Spleen (tissue), 11 donors: ENCODE results near the gene CD58. TPM values are rescaled to one million over a fixed set of nuclear protein-coding genes. Genes with fewer than 3 reads are reported as not detected.

ENCODE experiments used
- DNase-seq: peaks from one replicate; pipeline ENCODE4 v3.0.0-alpha.2; 2020
- H3K27ac ChIP-seq, 8 donors: fragments of 200-600 bp; sonication (generic) in 7 of 8; 1 replicate in 4 of 8; 2 replicates in 4 of 8; pipeline versions ENCODE4 v1.5.0 to v1.8.0; 2016 to 2021; ENCODE audit warnings: inconsistent platforms in 4 of 8, mild to moderate bottlenecking in 4 of 8, moderate library complexity in 1 of 8
- H3K27me3 ChIP-seq, 7 donors: fragments of 200-600 bp; sonication (generic) in 6 of 7; replicated peaks in 1 of 7; 1 replicate in 4 of 7; 2 replicates in 3 of 7; pipeline versions ENCODE4 v1.5.0 to v1.8.0; 2016 to 2021; ENCODE audit warnings: inconsistent platforms in 3 of 7, mild to moderate bottlenecking in 1 of 7
- H3K36me3 ChIP-seq, 6 donors: fragments of 200-600 bp; sonication (generic) in 5 of 6; 1 replicate in 4 of 6; 2 replicates in 2 of 6; pipeline versions ENCODE4 v1.5.0 to v1.8.0; 2016 to 2021; ENCODE audit warnings: inconsistent platforms in 2 of 6
- H3K4me1 ChIP-seq, 6 donors: fragments of 200-600 bp; sonication (generic) in 5 of 6; 1 replicate in 3 of 6; 2 replicates in 3 of 6; pipeline versions ENCODE4 v1.5.0 to v1.8.0; 2016 to 2021; ENCODE audit warnings: inconsistent platforms in 3 of 6
- H3K4me3 ChIP-seq, 8 donors: fragments of 200-600 bp; sonication (generic) in 7 of 8; 1 replicate in 4 of 8; 2 replicates in 4 of 8; pipeline versions ENCODE4 v1.5.0 to v1.8.0; 2016 to 2021; ENCODE audit warnings: inconsistent platforms in 4 of 8, mild to moderate bottlenecking in 4 of 8, moderate library complexity in 2 of 8
- H3K9me3 ChIP-seq, 8 donors: fragments of 200-600 bp; sonication (generic) in 7 of 8; 1 replicate in 4 of 8; 2 replicates in 4 of 8; pipeline versions ENCODE4 v1.5.0 to v1.8.0; 2016 to 2021; ENCODE audit warnings: inconsistent platforms in 4 of 8
- POLR2A ChIP-seq, 3 donors: fragments of 450-650 bp; IDR thresholded peaks; one replicate each; pipeline ENCODE4 v1.5.1; 2017; ENCODE audit warnings: antibody characterized with exemption in 3 of 3, mild to moderate bottlenecking in 1 of 3
- POLR2AphosphoS5 ChIP-seq, 3 donors: sonication (generic); formaldehyde crosslinking; IDR thresholded peaks; one replicate each; pipeline ENCODE4 v1.5.1; 2017; ENCODE audit warnings: antibody characterized with exemption in 3 of 3
- WGBS, 5 donors: extraction: QIAGEN DNeasy Blood & Tissue Kit in 3 of 5; methylation state at CpG; one replicate each; pipeline versions ENCODE4 v1.1.5 to v1.1.7; 2013 to 2018; 5-methylcytosine and 5-hydroxymethylcytosine counted together
- intact Hi-C: fragments of 100-400 bp; cut with DNase I; formaldehyde crosslinking; loops from one replicate; pipeline ENCODE4 v1.15.0; 2023; ENCODE audit warnings: low total_unique reads
- polyA plus RNA-seq, 3 donors: library from polyadenylated mRNA; stranded (reverse); fragments of 200-250 nt; gene quantifications; one replicate each; pipeline ENCODE4 v1.2.1, GENCODE V29; 2013
- total RNA-seq, 7 donors: library from RNA; depleted of rRNA in 3 of 7; stranded (reverse); fragments of >200 nt in 3 of 7; fragmentation: NEBNext Ultra II Directional in 4 of 7; extraction: Animal tissue kit (Norgen Biotek cat#: 25700) in 4 of 7; gene quantifications; one replicate each; pipeline versions ENCODE4 v1.1.0 to v1.2.1, GENCODE V29; 2016 to 2021
- TF ChIP-seq, protein P1 (sequence below), 11 experiments: fragments of 200-600 bp in 7 of 11; fragments of 450-650 bp in 4 of 11; sonication (generic) in 4 of 11; IDR thresholded peaks in 8 of 11; conservative IDR thresholded peaks in 3 of 11; 1 replicate in 7 of 11; 2 replicates in 4 of 11; pipeline versions ENCODE4 v1.4.0 to v1.8.0; 2016 to 2021; ENCODE audit warnings: antibody characterized with exemption in 11 of 11, inconsistent platforms in 4 of 11, mild to moderate bottlenecking in 1 of 11
- donor health status: healthy with polysubstance abuse.
- donor health status: DM: no; HTN: no; CAD: no; lungs with moderate emphysema.
- donor health status: DM: no; HTN: no; CAD: no.
- donor health status: Bipolar disorder and iron deficiency.
- donor health status: healthy.
- donor health status: DM: no; HTN: no; CAD: no.
- donor health status: DM: yes; HTN: yes; CAD: no.

Gene CD58
- total and polyA plus RNA-seq, 10 donors = 9.7 to 52.1 (median 30.0) TPM

DNA sequence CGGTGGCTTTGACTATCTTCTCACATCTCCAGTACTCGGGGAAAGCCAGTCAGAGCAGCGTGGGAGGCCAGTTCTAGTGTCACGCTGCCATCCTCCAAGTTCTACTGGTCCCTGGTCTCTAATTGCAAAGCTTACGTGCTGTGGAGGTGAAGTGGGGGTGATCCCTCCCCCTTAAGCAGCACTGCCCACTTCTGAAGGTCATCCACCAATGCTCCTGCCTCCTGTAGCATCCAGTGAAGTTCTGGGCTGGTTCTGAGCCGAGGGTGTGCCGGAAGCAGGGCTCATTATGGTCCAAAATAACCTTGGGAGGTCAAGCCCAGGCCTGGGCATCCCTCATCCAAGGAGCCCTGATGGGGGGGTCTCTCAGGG, 95.0 kb downstream of the CD58 start:
- TF ChIP-seq POLR2AphosphoS5 (IDR thresholded peaks at IDR 0.05) = no peak
- TF ChIP-seq, protein P1, sequence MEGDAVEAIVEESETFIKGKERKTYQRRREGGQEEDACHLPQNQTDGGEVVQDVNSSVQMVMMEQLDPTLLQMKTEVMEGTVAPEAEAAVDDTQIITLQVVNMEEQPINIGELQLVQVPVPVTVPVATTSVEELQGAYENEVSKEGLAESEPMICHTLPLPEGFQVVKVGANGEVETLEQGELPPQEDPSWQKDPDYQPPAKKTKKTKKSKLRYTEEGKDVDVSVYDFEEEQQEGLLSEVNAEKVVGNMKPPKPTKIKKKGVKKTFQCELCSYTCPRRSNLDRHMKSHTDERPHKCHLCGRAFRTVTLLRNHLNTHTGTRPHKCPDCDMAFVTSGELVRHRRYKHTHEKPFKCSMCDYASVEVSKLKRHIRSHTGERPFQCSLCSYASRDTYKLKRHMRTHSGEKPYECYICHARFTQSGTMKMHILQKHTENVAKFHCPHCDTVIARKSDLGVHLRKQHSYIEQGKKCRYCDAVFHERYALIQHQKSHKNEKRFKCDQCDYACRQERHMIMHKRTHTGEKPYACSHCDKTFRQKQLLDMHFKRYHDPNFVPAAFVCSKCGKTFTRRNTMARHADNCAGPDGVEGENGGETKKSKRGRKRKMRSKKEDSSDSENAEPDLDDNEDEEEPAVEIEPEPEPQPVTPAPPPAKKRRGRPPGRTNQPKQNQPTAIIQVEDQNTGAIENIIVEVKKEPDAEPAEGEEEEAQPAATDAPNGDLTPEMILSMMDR (IDR thresholded peaks at IDR 0.05 in 8 of 11, conservative IDR thresholded peaks at IDR 0.05 in 3 of 11) = no peak
- no peak for TF ChIP-seq POLR2A (IDR thresholded peaks at IDR 0.05)
- Histone ChIP-seq H3K4me3 (no peak overlapping the region), H3K36me3 (no peaks in the 10 kb centered on the region), H3K4me1 (no peaks in the 10 kb centered on the region), H3K27ac (no peak overlapping the region), H3K9me3 (no peaks in the 10 kb centered on the region), H3K27me3 (no peaks in the 10 kb centered on the region)
- 89 to 95% (median 90%) methylated on average over 7 of the region's 7 CpGs for WGBS, 5 donors
- intact Hi-C loops = no loop called here
- no peak for DNase-seq

DNA sequence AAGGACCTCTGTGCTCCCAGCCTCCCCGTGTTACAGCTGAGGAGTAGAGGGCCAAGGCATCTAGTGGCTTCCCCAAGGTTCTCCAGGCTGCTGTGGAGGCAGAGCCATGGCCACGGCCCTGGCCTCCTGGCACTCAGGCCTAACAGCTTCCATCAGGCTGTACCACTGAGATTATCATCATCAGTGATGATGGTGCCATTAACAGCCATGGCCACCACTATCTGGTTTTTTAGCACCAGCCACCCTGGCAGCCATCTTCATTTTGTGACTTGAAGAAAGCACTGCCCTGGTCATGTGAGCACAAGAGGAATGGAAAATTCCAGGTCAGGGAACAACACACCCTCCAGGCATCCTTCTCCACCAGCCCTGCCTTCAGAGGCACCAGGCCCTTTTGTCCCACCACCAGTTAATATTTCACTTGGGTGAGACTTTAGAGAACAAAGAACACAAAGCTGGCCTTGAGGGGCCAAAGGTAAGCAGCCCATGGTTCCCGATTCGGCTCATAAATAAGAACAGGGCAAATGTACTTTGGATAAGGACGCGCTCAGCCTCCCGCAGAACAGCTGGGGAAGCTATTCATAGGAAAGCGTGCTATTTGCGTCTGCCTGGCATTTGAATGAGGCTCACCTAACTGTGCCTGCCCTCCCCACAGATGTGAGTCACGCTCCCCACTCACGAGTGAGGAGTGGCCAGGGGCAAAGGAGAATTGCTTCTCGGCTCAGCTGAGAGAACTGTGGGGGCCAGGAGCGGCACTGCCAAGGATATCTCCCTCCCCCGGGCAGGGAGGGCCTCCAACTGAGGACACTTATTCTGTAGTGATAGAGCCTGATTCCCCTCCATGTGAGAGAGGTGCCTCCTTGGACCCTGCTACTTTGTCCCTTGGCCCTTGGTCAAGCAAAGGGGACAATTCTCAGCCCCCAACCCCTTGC, 95.6 kb downstream of the CD58 start:
- no peak overlapping the region for H3K27ac ChIP-seq
- DNase-seq = no peak
- WGBS, 5 donors = 81 to 92% (median 89%) methylated on average over 13 to 14 of the region's 14 CpGs

DNA sequence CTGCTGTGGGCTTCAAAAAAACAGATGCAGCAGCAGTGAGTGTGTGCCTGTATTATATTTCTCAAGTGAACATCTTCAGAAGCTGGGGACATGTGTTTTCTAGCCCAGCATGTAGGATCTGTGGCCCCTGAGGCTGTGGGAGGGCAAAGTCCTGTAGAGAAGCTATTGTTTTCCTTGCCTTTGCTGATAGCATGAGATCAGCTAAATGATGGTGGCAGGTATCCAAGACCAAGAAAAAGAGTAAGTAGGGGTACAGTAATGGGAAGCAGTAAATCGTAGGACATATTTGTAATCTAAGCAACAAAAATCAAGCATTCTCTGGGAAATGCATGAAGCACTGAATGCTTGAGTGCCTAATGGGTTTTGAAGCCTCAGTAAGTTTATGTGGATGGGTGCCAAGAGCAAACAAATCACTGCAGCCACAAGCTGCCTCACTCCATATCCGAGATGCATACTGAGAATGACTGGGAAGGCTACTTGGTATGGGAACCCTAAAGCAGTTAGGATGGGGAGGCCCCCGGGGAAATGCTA, 98.3 kb downstream of the CD58 start:
- no peak overlapping the region for H3K4me3 ChIP-seq
- no peaks in the 10 kb centered on the region for H3K4me1 ChIP-seq
- H3K27me3 ChIP-seq = no peaks in the 10 kb centered on the region
- intact Hi-C loops = no loop called here
- no peak for DNase-seq
- no peaks in the 10 kb centered on the region for H3K9me3 ChIP-seq
- 68 to 85% (median 80%) methylated on average over 3 of the region's 3 CpGs for WGBS, 5 donors
- H3K36me3 ChIP-seq = no peaks in the 10 kb centered on the region
- no peak overlapping the region for H3K27ac ChIP-seq
- TF ChIP-seq POLR2A (IDR thresholded peaks at IDR 0.05) (no peak), POLR2AphosphoS5 (IDR thresholded peaks at IDR 0.05) (no peak)
- TF ChIP-seq, protein P1 (IDR thresholded peaks at IDR 0.05 in 8 of 11, conservative IDR thresholded peaks at IDR 0.05 in 3 of 11) = no peak

More for the DNA sequence above, 95.6 kb downstream of the CD58 start:
- Histone ChIP-seq H3K4me3 (no peak overlapping the region), H3K9me3 (no peaks in the 10 kb centered on the region), H3K4me1 (no peaks in the 10 kb centered on the region), H3K36me3 (no peaks in the 10 kb centered on the region), H3K27me3 (no peaks in the 10 kb centered on the region)
- TF ChIP-seq, protein P1 (IDR thresholded peaks at IDR 0.05 in 8 of 11, conservative IDR thresholded peaks at IDR 0.05 in 3 of 11) = no peak
- TF ChIP-seq POLR2A (IDR thresholded peaks at IDR 0.05) (no peak), POLR2AphosphoS5 (IDR thresholded peaks at IDR 0.05) (no peak)
- intact Hi-C loops = no loop called here

DNA sequence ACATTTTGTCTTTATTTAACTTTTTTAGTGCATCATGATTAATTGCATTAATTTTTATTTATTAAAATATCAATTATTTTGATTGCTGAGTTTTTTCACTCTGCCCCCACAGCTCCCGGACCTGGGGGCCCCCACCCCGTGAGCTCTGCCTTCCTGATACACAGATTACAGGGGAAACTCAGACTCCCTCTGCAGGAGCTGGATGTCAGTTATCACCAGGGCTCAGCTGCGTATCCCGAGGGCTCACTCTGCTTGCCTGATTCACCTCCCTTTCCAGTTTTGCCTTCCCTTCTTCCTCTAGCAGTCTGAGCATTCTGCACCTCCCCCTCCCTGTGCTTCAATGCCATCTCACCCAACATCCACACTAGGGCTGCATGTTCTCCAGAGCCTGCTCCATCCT, 99.6 kb downstream of the CD58 start:
- 70 to 81% (median 76%) methylated on average over 4 of the region's 4 CpGs for WGBS, 5 donors
- no peaks in the 10 kb centered on the region for H3K36me3 ChIP-seq
- H3K27me3 ChIP-seq = no peaks in the 10 kb centered on the region
- TF ChIP-seq, protein P1 (IDR thresholded peaks at IDR 0.05 in 8 of 11, conservative IDR thresholded peaks at IDR 0.05 in 3 of 11) = no peak
- no peak for TF ChIP-seq POLR2AphosphoS5 (IDR thresholded peaks at IDR 0.05)
- TF ChIP-seq POLR2A (IDR thresholded peaks at IDR 0.05) = no peak
- DNase-seq = no peak
- intact Hi-C loops = no loop called here
- H3K4me1 ChIP-seq = no peaks in the 10 kb centered on the region
- no peak overlapping the region for H3K4me3 ChIP-seq
- H3K27ac ChIP-seq = no peak overlapping the region
- no peaks in the 10 kb centered on the region for H3K9me3 ChIP-seq
